Stimulated activated CD4-positive, alpha-beta T cell treated with anti-CD3 and anti-CD28 coated beads, Interleukin-15, amount 100 ng/mL, for 48 hours (primary cell): ENCODE measurements around the gene NUDT16.
"Not testable (repeated sequence)": the region's sequence is repeated elsewhere in the genome, so short reads cannot be mapped to it uniquely, and the experiment has no call there.

Experiments
- DNase-seq, 2 donors: peaks; one replicate each; pipeline ENCODE4 v3.0.0-alpha.2; 2020; ENCODE audit warnings: low read depth in 2 of 2

The NUDT16 gene

DNA sequence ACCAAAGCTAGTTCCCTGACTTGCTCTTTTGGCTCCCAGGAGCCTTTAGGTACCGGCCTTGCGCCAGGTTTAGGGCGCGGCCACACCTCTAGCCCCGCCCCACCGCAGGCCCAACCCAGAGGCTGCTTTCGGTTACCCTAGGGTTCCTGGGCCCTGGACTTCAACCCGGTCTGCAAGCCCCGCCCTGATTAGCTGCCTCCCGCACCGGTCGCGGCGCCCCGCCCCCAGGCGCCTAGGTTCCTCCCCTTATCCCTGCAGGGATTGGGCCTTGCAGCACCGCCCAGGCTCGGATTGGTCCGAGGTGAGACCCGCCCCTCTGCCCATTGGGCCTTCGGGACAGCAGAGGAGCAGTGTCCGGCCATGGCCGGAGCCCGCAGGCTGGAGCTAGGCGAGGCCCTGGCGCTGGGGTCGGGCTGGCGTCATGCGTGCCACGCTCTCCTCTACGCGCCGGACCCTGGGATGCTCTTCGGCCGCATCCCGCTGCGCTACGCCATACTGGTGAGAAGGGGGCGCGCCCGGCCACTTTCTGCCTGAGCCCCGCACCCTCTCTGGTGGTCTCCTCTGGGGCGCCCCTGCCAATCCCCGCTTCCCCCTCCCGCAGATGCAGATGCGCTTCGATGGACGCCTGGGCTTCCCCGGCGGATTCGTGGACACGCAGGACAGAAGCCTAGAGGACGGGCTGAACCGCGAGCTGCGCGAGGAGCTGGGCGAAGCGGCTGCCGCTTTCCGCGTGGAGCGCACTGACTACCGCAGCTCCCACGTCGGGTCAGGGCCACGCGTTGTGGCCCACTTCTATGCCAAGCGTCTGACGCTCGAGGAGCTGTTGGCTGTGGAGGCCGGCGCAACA, at the start of gene NUDT16:
Gene NUDT16, plus strand, starts transcription at position 330 of the 847 bp plus-strand sequence. Its CDS starts 31 bp downstream, at position 361.
- DNase-seq, result peak; percentile 92 to 97

DNA sequence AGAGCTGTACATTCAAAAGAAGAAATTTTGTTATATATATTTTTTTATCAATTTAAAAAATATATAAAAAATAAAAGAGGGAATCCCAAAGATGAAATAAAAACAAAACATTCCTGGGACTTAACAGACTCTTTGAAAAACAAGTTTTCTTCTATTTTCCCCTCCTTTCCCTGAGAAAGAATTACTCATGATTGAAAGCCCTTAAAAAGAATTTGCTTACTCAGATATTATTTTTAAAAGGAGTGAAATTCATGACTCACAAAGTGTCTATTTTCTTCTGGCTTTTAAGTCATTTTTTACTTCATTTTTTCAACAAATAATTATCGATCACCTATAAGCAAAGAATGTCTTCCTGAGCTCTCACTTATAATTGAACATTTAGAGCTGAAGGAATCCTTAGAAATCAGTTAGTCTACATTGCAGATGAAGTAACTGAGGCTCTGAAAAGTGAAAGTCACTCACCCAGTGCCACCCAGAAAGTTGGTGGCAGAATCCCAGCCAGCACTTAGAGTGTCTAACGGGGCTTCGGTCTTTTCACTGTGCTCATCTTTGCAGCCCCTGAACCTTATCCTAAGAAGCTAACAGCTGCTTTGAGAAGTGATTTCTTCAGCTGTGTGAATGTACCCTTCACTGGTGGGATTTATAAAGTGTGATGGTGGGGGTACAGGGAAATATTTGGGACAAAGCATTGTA, 42.5 kb upstream of the NUDT16 start:
- DNase-seq, result no peak

DNA sequence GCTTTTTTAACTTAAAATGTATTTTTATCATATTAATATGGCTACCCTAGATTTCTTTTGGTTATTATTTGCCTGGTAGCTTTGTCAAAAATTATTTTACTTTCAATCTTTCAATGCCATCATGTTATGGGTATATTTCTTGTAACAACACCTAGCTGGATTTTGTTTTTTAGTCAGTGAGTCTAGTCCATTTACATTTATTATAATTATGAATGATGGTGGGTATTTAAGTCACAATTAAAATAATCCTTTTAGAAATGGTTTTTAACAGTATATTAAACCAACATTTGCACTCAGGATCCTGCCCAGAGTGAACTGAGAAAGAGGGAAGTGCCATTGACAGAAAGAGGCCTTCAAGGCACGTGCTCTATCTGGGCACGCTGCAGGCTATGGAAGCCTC, 39.8 kb upstream of the NUDT16 start:
- no peak for DNase-seq

DNA sequence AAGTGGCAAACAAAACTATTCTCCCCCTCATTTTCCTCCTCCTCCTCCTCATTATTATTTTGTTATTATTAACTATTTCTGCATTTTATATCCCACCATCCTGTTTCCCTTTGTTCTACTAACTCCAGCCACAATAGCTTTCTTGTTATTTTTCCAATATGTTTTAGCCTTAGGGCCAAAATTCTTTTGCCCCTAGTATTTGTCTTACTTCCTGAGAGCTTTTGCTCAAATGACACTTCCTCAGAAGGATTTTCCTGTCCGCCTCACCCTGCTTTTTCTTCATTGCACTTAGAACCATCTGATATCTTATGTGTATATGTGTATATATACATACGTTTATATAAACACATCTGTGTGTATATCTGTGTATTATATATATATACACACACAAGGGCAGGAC, 32.7 kb upstream of the NUDT16 start:
- no peak for DNase-seq

DNA sequence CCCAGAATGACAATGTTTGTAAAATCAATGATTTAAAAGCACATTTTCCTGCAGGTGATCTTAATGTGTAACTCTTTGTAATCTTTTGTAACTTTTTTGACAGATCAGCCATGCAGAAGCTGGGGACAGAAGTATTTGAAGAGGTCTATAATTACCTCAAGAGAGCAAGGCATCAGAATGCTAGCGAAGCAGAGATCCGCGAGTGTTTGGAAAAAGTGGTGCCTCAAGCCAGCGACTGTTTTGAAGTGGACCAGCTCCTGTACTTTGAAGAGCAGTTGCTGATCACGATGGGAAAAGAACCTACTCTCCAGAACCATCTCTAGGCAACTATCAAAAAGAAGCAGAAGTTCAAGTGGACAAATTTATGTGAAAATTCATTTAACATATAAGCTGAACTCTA, 32.1 kb upstream of the NUDT16 start:
- no peak for DNase-seq

DNA sequence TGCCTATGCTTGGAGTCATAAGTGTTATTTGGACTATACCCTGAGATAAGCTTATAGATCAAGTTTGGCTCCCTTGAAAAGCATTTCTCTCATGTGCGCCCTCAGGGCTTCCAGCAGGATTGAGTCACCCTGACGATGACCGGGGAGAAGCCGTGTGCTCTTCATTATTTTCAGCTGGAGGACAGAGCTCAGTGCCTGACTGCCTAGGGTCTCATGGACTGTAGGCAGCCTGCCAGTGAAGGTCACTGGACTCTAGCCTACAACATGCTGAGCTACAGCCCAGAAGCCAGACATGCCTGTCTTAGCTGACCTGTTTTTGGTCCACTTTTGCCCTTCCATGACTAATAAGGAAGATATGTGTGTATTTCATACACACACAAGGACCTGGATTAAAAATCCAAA, 31.6 kb upstream of the NUDT16 start:
- DNase-seq, result no peak

DNA sequence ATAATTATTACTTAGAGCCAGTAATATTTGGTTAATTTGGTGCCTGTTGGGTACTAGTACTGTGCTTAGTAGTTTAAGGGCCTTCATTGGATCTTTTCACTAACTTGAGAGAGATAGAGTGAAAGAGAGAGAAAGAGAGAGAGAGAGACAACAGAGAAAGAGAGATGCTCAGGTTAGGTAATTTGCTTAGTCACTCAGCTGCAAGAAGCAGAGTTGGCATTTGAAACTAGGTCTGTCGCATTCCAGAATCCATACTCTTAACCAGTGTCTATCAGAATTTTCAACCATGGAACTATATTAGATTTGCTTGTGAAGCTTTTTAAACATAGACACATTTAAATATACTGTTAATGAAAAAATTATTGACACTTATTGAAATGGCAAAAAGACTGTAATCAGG, 31.1 kb upstream of the NUDT16 start:
- no peak for DNase-seq

DNA sequence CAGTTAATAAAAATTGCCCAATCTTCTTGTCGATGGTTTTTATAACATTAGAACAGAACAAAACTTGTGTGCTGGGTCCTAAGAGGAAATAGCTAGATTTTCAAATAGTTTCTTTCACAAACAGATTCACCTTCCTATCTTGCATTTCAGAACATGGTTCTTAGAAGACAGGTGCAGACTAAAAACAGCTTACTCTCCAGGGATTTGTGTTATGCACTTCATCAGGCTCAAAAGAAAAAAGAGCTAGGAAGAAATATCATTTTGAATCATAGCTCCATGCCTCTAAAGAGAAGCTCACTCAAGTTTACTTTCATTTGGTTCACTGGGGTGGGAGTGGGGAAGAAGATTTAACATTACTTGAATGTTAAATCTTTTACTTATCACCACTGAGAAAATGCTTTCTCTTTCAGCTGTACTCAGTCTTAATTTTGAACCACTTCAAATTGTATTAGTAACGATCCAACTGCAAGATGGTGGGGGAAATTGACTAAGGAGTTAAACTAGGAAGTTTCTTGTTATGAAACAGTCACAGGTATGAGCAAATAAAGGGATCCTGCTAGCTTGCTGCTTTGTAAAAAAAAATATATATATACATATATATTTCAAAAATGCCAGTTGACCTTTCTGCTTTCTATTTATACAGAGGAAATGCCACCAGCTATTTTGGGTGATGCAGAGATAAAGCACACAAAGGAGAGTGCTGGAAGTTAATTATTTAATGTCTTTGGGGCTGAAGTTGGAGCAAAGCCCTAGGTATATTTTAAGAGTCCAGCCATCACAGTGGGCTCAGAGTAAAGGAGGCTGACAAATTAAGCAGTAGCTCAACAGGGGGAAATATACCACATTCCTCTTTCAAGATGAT, 28.3 kb upstream of the NUDT16 start:
- DNase-seq, result no peak

DNA sequence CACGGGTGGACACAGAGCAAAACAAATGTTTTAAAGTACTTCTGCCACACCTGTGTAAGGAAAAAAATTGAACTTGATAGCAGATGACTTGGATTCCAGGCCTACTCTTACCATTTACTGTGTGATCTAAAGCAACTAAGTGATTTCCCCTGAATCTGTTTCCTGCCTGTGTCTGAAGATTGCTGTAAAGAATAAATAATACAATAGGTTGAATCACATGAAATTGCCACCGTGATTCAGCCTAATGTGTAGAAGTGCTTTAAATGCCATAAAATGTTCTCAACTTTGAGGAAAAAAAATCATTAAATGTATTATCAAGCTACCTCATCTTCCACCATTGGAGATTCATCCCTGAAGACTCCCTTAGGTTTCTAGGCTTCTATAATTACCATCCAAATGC, 27.6 kb upstream of the NUDT16 start:
- no peak for DNase-seq

DNA sequence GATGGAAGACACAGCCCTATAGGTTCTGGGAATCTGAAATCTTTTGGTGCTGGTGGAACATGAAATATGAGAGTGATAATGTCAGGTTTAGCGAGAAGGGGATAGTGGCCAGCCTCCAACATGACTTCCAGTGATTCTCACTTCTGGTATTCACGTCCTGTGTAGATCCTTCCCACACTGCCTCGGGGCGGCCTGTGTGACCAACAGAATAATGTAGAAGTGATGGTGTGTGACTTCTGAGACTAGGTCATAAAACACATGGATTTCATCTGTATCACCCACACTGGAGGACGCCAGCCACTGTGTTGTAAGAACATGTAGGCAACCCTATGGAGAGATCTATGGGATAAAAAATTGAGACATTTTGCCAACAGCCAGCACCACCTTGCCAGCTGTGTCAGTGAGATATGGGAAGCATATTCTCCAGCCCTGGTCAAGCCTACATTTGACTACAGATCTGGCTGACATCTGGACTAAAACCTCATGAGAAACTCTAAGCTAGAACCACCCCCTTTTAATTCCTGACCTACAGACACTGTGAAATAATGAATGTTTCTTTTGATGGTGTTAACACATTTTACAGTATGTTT, 25.5 kb upstream of the NUDT16 start:
- DNase-seq, result no peak

DNA sequence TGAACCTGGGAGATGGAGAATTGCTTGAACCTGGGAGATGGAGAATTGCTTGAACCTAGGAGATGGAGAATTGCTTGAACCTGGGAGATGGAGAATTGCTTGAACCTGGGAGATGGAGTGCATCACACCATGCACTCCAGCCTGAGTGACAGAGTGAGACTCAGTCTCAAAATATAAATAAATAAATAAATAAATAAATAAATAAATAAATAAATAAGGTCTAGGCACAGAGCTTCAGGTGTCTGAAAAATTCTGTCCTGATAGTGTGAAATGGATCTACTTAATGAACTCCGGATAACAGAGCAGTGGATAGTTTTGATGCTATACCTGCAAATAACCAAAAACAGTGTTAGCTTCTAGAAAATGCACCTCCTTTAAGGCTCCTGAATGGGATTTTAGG, 24.3 kb upstream of the NUDT16 start:
- DNase-seq, result no peak

DNA sequence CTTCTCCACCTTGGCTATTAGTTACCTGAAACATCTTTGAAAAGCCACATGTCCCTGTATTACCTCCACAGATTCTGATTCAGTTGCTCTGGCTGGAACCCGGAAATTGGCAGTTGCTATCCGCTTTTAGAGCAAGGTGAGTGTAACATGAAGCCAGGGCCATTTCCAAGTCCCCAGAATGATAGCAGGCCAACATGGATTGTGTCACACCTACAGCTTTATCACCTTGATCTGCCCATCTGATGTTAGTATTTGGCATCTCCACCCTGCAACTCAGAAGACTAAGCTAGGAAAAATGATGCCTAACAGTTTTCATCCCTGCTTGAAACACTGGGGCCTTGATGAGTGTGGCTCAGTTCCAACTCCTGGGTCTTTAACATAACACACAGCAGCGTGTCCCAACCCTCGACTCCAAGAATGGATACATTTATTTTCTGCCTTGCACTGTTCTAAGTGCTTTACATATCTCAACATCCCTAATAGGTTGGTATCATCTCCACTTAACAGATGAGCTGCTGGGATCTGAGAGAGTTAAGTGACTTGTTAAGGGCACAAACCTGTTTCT, 21.3 kb upstream of the NUDT16 start:
- no peak for DNase-seq

DNA sequence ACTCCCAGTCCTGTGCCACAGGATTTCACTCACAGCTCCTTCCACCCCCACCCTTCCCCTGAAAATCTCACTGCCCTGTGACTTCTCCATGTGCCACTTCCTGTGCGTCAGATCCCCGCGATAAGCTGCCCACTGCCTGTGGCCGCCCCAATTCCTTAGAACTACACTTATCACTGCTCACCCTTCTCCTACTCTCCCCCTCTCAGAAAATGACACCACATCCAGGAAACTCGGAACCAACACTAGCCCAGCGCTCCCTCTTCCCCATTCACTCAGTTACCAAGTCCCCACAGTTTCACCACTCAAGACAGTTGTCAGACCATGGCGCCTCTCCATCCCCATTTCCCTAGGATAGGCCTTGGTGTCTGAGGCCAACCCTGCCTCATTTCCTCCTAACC, 20.5 kb upstream of the NUDT16 start:
- not testable (repeated sequence) for DNase-seq

DNA sequence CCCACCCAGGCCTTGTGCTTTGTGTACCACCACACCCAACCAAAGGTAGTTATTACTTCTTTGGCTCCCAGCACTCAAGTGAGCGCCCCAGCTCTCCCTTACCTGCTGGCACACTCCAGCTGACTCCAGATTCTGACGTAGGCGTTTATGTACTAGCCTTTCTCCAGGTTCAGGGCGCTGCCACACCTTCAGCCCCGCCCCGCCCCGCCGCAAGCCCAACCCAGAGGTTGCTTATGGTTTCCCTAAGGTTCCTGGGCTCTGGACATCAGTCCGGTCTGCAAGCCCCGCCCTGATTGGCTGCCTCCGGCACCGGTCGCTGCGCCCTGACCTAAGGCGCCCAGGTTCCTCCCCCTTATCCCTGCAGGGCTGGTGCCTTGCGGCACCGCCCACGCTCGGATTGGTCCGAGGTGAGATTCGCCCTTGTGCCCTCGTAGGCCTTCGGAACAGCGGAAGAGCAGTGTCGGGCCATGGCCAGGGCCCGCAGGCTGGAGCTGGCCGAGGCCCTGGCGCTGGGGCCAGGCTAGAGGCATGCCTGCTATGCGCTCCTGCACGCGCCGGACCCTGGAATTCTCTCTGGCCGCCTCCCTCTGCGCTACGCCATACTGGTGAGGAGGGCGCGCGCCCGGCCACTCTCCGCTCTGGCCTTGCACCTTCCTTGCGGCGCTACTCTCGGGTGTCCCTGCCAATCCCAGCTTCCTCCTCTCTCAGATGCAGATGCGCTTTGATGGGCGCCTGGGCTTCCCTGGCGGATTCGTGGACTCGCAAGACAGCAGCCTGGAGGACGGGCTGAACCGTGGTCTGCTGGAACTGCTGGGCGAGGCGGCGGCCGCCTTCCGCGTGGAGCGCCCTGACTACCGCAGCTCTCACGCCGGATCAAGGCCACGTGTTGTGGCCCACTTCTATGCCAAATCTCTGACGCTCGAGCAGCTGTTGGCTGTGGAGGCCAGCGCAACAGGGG, 19.8 kb upstream of the NUDT16 start:
- no peak for DNase-seq

DNA sequence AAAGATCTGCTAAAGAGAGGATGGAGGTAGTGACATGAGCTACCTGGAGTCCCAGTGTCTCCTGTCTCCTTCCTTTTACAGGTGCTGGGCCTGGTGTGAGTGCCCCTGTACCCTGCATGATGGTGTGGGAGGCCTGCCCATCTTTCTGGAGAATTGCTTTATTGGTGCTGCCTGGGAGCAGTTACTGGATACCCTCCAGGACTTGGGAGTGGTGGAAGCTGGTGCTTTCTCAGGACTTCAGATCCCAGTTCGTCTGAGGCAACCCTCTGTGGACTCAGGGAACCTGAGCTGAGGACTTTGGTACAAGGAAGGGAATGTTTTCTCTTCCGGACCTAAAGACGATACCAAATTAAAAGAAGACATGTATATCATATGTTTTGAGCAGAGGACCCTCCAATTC, 18.3 kb upstream of the NUDT16 start:
- no peak for DNase-seq

DNA sequence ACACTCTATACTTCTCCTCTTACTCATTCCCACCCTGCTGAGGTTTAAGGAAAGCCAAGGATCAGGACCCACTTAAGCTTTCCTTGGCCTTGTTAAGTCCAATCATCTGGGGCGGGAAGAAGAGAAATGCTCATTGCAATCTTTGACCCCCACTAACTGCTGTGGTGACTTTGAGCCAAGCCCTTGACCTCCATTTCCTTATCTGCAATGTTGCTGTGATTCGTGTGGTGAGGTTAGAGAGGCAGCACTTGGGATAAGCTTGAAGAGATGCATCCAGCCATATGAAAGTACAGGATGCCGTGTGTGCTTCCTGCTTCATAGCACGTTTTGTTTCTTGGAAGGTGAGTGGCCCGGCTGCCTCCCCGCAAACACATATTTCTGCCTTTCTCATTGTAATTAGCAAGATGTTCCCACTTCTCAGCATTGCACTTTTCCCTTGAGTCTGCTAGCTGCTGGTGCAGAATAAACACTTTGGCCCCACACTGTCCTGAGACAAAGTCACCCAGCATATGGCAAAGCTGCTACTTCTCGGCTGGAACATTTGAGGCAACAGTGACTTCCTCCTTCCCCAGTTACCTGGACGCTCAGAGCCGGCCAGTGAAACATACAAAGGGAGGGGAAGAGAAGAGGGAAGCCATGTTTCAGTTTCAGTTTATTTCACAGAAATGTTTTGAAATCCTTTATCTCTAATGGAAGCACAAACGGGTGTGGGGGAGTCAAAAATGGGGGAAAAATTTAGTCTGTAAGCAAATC, 10.5 kb upstream of the NUDT16 start:
- DNase-seq, result no peak

DNA sequence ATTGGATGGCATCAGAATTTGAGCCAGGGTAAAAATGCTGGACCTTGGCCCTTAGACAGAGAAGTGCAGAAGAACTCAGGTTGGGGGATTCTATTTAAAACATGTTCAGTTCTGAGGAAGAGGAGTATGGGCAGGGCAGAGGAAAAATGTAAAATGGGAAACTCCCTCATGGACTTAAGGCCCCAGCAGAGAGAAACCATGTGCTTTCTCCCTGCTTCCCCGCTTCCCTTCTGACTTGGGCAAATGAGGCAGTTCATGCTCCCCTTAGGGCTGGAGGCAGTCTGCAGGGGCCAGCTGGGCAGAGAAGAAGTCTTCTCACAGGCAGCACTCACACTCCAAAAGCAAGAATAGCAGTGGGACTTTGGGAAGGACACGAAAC, 9.9 kb upstream of the NUDT16 start:
- no peak for DNase-seq

DNA sequence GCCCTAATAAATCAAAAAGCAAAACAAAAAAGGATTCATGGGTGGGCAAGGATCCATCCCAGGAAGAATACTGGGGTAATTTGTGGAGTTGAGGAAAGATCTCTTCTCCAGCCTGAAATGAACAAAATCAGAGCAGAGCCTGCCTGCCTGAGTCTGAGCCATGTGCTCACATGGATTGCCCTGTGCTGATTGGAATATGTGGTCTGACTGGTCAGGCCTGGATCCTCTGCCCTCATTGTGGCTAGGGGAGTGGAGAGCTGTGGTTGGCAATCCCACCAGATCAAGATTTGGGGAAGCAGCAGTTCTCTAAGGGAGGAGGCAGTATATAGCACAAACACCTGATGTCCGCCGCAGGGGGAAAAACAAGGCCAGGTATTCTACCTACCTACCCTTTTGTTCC, 6.8 kb upstream of the NUDT16 start:
- DNase-seq, result no peak

DNA sequence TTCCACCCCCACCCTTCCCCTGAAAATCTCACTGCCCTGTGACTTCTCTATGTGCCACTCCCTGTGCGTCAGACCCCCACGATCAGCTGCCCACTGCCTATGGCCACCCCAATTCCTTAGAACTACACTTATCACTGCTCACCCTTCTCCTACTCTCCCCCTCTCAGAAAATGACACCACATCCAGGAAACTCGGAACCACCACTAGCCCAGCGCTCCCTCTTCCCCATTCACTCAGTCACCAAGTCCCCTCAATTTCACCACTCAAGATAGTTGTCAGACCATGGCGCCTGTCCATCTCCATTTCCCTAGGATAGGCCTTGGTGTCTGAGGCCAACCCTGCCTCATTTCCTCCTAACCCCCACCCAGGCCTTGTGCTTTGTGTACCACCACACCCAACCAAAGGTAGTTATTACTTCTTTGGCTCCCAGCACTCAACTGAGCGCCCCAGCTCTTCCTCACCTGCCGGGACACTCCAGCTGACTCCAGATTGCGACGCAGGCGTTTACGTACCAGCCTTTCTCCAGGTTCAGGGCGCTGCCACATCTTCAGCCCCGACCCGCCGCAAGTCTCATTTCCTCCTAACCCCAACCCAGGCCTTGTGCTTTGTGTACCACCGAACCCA, 641 bp upstream of the NUDT16 start:
- not testable (repeated sequence) for DNase-seq
